K562 (cell line): ENCODE data around the gene TNFRSF6B. TPM values are rescaled to one million over a fixed set of nuclear protein-coding genes. Genes with fewer than 3 reads are reported as not detected.

Experiments
- ADNP ChIP-seq: fragments of 200-800 bp; sonication (Bioruptor generic); IDR thresholded peaks from 2 replicates; pipeline ENCODE4 v1.6.1; 2016; ENCODE audit warnings: missing genetic modification characterization, missing compliant biosample characterization
- CHD4 ChIP-seq: fragments of 200-600 bp; sonication (generic); IDR thresholded peaks from 3 replicates; pipeline ENCODE4 v1.6.1; 2012; ENCODE audit warnings: low read depth, mild to moderate bottlenecking, mixed read lengths, low read length, inconsistent platforms; ENCODE audit not compliant: insufficient read depth, insufficient replicate concordance, poor library complexity, severe bottlenecking
- CREM ChIP-seq: IDR thresholded peaks from 2 replicates; pipeline ENCODE4 v1.6.1; 2014; ENCODE audit warnings: antibody characterized with exemption, low read depth
- EP300 ChIP-seq: IDR thresholded peaks from 2 replicates; pipeline ENCODE4 v1.6.1; 2012; ENCODE audit warnings: low read length, improper control_type of control experiment
- ETS2 ChIP-seq: IDR thresholded peaks from 2 replicates; pipeline ENCODE4 v1.6.1; 2016; ENCODE audit warnings: borderline replicate concordance, missing genetic modification characterization, mild to moderate bottlenecking, moderate library complexity, missing compliant biosample characterization; ENCODE audit not compliant: poor library complexity, severe bottlenecking
- FOXA1 ChIP-seq: fragments of 450-650 bp; IDR thresholded peaks from 2 replicates; pipeline ENCODE4 v1.6.1; 2016; ENCODE audit warnings: mild to moderate bottlenecking, borderline replicate concordance
- KHSRP ChIP-seq: fragments of 450-650 bp; IDR thresholded peaks from 2 replicates; pipeline ENCODE4 v1.6.1; 2017
- MTA1 ChIP-seq: fragments of 450-650 bp; IDR thresholded peaks from 2 replicates; pipeline ENCODE4 v1.6.1; 2017; ENCODE audit warnings: borderline replicate concordance
- PTBP1 ChIP-seq: fragments of 200-400 bp; formaldehyde crosslinking; IDR thresholded peaks from 2 replicates; pipeline ENCODE4 v1.6.1; 2017; ENCODE audit warnings: low read depth, low read length
- SP2 ChIP-seq: IDR thresholded peaks from 2 replicates; pipeline ENCODE4 v1.6.1; 2011; ENCODE audit warnings: mild to moderate bottlenecking, low read depth, low read length, moderate library complexity; ENCODE audit not compliant: poor library complexity, severe bottlenecking; ENCODE audit errors: extremely low read depth
- SRSF7 ChIP-seq: fragments of 200-400 bp; formaldehyde crosslinking; optimal IDR thresholded peaks from 2 replicates; pipeline ENCODE3; 2017; ENCODE audit warnings: mild to moderate bottlenecking, low read depth, low read length
- TAF7 ChIP-seq: fragments of 450-650 bp; IDR thresholded peaks from 2 replicates; pipeline ENCODE4 v1.6.1; 2016; ENCODE audit warnings: missing genetic modification characterization, missing compliant biosample characterization
- ZFP36 ChIP-seq: fragments of 150-350 bp; IDR thresholded peaks from 2 replicates; pipeline ENCODE4 v1.6.1; 2018; ENCODE audit warnings: low read length, low read depth; ENCODE audit not compliant: partially characterized antibody
- ZNF175 ChIP-seq: fragments of 200-800 bp; sonication (Bioruptor generic); IDR thresholded peaks from 2 replicates; pipeline ENCODE4 v1.6.1; 2016; ENCODE audit warnings: low read depth, mild to moderate bottlenecking, missing genetic modification characterization, missing compliant biosample characterization
- ZNF224 ChIP-seq: sonication (generic); formaldehyde crosslinking; IDR thresholded peaks from 2 replicates; pipeline ENCODE4 v1.8.0; 2022; ENCODE audit warnings: mild to moderate bottlenecking, missing genetic modification reagents
- ZNF445 ChIP-seq: fragments of 250-450 bp; sonication (Bioruptor Pico); IDR thresholded peaks from 2 replicates; pipeline ENCODE4 v1.4.0; 2020; ENCODE audit warnings: low read depth, mild to moderate bottlenecking, moderate library complexity
- ZNF76 ChIP-seq: fragments of 250-450 bp; sonication (Bioruptor Pico); IDR thresholded peaks from 2 replicates; pipeline ENCODE4 v1.4.0; 2020; ENCODE audit warnings: mild to moderate bottlenecking, moderate library complexity, borderline replicate concordance
- polyA plus RNA-seq, 8 experiments: library from polyadenylated mRNA; depleted of rRNA in 4 of 8; stranded (reverse) in 5 of 8; unstranded in 3 of 8; fragments of >200 nt; fragmentation: Nextera tagmentation in 2 of 8; fragmentation: Illumina TruSeq in 1 of 8; extraction: Ambion mirVana in 2 of 8; extraction: Trizol in 1 of 8; gene quantifications; 2 replicates each; pipeline versions ENCODE4 v1.2.1 to v1.2.3, GENCODE V29; 2011 to 2014; ENCODE audit warnings: inconsistent platforms in 1 of 8, missing spikeins in 1 of 8
- total RNA-seq, 7 experiments: library from RNA; depleted of rRNA in 6 of 7; stranded (reverse); fragments of >200 nt in 6 of 7; fragmentation: Illumina TruSeq in 2 of 7; extraction: Trizol in 2 of 7; gene quantifications; 2 replicates each; pipeline versions ENCODE4 v1.2.1 to v1.2.3, GENCODE V29; 2011 to 2021; ENCODE audit warnings: low replicate concordance in 1 of 7
- TF ChIP-seq, protein P1 (sequence below): fragments of 250-450 bp; sonication (Bioruptor Pico); IDR thresholded peaks from 2 replicates; pipeline ENCODE4 v1.6.1; 2021; ENCODE audit warnings: mild to moderate bottlenecking
- TF ChIP-seq, protein P2 (sequence below): fragments of 250-450 bp; sonication (Bioruptor Pico); IDR thresholded peaks from 2 replicates; pipeline ENCODE4 v1.5.1; 2021; ENCODE audit warnings: mild to moderate bottlenecking
- TF ChIP-seq, protein P3 (sequence below): fragments of 250-450 bp; sonication (Bioruptor Pico); IDR thresholded peaks from 2 replicates; pipeline ENCODE4 v1.8.0; 2022; ENCODE audit warnings: moderate library complexity, mild to moderate bottlenecking, inconsistent platforms
- TF ChIP-seq, protein P4 (sequence below): sonication (generic); formaldehyde crosslinking; IDR thresholded peaks from 2 replicates; pipeline ENCODE4 v1.8.1; 2023; ENCODE audit warnings: mild to moderate bottlenecking, missing genetic modification reagents

TNFRSF6B gene
- total and polyA plus RNA-seq, 9 of the 15 experiments (the other 6 are each of a cell fraction or from before 2014, with no cell fraction given), result 0.10 to 3.5 (median 0.32) TPM; not detected in 6

DNA sequence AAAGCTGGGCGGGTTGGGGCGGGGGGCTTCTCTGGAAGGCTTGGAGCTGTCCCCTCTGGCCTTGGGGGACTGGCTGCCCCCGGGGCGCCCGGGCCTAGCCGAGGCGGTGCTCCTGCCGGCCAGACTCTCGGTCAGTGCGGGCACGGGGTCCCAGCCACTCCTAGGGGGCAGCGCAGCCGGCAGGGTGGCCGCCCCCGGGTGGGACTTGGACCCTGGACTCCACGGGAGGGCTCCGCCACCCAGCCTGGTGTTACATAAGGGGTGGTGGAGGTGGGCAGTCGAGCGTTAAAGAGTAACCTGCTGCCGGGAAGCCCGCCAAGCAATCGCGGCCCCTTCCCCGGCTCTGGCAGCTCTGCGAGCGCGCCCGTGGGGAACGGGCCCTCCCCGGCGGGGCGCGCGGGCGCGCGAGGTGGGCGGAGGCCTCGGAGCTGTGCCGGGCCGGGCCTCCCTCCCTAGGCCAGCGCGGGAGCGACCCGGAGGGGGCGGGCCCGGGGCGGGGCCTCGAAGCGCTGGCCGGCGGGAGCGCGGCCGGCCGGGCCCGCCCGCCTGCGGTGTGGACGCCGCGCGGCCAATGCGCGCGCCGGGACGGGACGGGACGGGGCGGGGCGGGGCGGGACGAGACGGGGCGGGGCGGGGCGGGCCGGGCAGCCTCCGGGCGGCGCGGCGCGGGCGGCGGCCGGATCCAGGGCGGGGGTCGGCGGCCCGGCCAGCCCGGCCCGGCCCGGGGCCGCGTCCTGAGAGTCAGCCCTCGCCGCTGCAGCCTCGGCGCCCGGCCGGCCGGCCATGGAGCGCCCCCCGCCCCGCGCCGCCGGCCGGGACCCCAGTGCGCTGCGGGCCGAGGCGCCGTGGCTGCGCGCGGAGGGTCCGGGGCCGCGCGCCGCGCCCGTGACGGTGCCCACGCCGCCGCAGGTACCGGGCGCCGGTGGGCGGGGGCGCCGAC, 42.9 kb downstream of the TNFRSF6B start, which contains the start of gene SLC2A4RG (continued):
- TF ChIP-seq ZNF445 (CRISPR knock-in tag), result no peak
- TF ChIP-seq MTA1, result no peak
- TF ChIP-seq PTBP1, result no peak
- TF ChIP-seq KHSRP, result no peak
- no peak for TF ChIP-seq ZNF175 (CRISPR knock-in tag)
- TF ChIP-seq FOXA1, result no peak
- no peak for TF ChIP-seq ETS2 (tag)
- TF ChIP-seq, protein P1, sequence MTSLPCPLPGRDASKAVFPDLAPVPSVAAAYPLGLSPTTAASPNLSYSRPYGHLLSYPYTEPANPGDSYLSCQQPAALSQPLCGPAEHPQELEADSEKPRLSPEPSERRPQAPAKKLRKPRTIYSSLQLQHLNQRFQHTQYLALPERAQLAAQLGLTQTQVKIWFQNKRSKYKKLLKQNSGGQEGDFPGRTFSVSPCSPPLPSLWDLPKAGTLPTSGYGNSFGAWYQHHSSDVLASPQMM (CRISPR knock-in tag), result no peak
- no peak for TF ChIP-seq TAF7 (tag)
- TF ChIP-seq, protein P2, sequence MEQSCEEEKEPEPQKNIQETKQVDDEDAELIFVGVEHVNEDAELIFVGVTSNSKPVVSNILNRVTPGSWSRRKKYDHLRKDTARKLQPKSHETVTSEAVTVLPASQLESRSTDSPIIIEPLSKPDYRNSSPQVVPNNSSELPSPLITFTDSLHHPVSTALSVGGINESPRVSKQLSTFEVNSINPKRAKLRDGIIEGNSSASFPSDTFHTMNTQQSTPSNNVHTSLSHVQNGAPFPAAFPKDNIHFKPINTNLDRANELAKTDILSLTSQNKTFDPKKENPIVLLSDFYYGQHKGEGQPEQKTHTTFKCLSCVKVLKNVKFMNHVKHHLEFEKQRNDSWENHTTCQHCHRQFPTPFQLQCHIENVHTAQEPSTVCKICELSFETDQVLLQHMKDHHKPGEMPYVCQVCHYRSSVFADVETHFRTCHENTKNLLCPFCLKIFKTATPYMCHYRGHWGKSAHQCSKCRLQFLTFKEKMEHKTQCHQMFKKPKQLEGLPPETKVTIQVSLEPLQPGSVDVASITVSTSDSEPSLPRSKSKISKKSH (CRISPR knock-in tag), result no peak
- no peak for TF ChIP-seq SRSF7
- no peak for TF ChIP-seq ZNF76
- TF ChIP-seq, protein P3, sequence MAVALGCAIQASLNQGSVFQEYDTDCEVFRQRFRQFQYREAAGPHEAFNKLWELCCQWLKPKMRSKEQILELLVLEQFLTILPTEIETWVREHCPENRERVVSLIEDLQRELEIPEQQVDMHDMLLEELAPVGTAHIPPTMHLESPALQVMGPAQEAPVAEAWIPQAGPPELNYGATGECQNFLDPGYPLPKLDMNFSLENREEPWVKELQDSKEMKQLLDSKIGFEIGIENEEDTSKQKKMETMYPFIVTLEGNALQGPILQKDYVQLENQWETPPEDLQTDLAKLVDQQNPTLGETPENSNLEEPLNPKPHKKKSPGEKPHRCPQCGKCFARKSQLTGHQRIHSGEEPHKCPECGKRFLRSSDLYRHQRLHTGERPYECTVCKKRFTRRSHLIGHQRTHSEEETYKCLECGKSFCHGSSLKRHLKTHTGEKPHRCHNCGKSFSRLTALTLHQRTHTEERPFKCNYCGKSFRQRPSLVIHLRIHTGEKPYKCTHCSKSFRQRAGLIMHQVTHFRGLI, result no peak
- TF ChIP-seq ZFP36, result no peak
- TF ChIP-seq, protein P4, sequence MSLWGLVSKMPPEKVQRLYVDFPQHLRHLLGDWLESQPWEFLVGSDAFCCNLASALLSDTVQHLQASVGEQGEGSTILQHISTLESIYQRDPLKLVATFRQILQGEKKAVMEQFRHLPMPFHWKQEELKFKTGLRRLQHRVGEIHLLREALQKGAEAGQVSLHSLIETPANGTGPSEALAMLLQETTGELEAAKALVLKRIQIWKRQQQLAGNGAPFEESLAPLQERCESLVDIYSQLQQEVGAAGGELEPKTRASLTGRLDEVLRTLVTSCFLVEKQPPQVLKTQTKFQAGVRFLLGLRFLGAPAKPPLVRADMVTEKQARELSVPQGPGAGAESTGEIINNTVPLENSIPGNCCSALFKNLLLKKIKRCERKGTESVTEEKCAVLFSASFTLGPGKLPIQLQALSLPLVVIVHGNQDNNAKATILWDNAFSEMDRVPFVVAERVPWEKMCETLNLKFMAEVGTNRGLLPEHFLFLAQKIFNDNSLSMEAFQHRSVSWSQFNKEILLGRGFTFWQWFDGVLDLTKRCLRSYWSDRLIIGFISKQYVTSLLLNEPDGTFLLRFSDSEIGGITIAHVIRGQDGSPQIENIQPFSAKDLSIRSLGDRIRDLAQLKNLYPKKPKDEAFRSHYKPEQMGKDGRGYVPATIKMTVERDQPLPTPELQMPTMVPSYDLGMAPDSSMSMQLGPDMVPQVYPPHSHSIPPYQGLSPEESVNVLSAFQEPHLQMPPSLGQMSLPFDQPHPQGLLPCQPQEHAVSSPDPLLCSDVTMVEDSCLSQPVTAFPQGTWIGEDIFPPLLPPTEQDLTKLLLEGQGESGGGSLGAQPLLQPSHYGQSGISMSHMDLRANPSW (CRISPR knock-in tag), result no peak
- TF ChIP-seq EP300, result no peak
- no peak for TF ChIP-seq CREM
- no peak for TF ChIP-seq ZNF224 (CRISPR knock-in tag)
- no peak for TF ChIP-seq ADNP (tag)
- TF ChIP-seq SP2, result no peak
- no peak for TF ChIP-seq CHD4
